Stimulated activated naive CD4-positive, alpha-beta T cell treated with Interleukin-2 at 50 U/mL for 16 hours (primary cell): ENCODE results near the gene PALLD.

Source experiments
- DNase-seq: peaks from one replicate; lab custom pipeline; 2025; lab: John Stamatoyannopoulos, UW

PALLD gene

DNA sequence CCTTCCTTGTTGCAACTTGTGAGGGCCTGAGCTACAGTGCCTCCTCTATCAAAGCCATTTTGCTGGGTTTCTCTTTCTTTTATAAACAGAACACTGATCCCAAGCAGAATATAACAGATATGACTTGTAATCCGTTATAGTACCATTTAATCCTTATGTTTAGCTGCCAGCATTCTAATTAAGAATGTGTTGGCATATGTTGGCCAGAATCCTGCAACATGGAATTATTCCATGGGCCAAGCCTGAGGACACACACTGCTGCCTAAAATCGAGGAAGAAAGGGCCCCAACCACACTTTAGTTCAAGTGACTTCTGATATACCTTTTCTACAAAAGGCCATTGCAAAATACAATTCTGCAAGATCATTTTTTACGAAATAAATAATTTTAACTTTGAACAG, 28.0 kb downstream of the PALLD start:
- DNase-seq: no peak

DNA sequence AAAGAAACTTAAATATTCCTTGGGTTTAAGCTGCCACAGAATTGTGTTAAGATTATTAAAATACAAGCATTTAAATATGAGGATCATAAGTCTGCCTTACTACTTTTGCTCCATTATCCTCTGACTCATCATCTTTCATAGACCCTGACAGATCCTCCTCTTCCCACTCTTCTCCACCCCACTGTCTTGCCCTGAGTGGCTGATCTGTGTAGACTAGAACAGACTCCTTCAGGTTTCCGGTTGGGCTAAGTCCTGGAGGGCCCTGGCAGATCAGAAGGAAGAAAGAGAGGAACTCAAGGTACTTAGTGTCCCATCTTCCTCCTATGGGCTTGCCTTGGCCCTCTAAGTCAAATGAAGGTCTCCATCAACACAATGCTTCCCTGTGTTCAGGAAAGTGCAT, 30.7 kb downstream of the PALLD start:
- no peak for DNase-seq

DNA sequence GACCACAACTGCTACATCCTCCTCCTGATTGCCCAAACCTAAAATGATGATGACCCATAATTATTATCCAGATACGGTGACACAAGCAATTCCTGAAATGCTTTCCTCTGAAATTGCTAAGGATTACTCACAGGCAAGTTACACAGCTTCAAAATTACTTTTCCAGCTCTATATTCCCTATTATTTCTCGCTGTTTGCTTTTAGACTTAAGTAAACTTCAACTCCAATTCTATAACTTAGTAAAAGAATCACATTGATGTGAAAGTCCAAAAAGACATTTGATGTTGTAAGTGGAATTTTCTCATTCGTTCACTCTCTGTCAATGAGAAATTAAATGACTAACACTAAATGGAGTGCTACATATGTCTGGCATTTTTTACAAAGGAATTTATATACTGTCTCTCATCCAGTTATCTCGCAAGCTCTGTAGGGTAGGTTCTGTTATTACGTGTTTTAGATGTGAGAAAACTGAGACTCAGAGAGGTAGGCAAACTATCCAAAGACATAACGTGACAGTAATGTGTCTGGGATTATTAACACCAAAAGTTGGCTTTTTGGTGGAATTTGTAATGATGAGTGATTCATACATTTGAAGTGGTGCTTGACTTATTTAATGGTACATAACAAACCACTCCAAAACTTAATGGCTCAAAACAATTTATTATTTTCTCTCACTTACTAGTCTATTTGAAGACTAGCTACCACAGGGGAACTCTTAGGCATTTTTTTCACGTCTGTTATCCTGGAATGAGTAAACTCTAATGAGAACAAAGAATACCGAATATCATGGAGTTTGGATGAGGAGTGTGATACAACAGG, 31.5 kb downstream of the PALLD start:
- DNase-seq: no peak

DNA sequence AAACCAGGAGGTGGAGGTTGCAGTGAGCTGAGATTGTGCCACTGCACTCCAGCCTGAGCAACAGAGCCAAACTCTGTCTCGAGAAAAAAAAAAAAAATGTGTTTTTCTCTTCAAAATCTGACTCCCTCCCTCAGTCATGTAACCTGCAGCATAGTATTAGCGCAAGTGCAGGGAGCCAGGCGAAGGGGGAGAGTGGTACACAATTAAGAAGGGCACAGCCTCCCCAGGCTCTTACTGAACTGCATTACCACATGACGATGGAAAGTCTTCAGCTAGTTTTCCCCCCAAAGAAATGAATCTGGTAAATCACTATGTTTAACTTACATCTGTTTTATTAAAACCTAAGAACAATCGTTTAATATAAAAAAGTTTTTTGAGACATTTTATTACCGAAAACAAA, 32.4 kb downstream of the PALLD start:
- no peak for DNase-seq

DNA sequence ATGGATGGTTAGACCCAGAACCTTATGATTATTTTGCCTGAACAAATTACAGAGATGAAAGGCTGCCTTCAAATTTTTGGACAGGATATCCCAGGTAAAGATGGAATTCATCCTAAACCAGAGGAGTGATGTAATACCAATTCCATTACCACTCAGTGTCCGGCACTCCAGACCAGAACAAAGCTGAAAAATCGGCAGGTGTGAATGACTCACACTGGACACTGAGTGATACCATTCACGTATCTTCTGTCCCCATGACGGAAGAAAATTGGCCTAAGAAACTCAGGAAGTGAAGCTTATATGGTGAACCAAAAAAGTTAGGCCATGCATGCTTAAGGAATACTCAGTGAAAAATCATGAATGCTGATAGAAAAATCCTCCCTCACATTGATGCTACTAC, 34.5 kb downstream of the PALLD start:
- DNase-seq: no peak

DNA sequence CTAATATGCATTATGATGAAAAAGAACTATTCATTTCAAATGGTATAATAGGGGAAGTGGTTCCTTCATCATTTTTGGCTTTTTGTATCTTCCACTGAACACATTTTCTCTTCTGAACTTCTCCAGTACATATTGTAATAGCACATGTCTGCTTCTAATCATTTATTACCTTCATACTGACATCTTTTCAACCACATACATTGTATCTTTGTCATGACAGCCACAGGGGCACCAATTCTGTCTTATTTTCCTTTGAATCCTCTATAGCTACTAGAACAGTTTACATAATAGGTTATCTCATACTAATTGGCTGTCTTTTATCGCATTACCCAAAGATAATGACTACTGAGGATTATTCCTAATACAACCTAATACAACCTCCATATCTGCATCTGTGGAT, 37.7 kb downstream of the PALLD start:
- DNase-seq: no peak

- no peak for DNase-seq
These were observed 38.8 kb downstream of the PALLD start for GRCh38 chr4:168535689-168536088.

DNA sequence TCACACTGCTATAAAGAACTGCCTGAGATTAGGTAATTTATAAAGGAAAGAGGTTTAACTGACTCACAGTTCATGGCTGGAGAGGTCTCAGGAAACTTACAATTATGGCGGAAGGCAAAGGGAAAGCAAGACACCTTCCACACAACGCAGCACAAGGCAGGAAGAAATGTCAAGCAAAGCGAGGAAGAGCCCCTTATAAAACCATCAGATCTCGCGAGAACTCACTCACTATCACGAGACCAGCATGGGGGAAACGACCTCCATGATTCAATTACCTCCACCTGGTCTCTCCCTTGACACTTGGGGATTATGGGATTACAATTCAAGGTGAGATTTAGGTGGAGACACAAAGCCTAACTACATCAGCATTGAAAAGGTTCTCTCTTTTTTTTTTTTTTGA, 39.6 kb downstream of the PALLD start:
- no peak for DNase-seq

- DNase-seq: no peak
These were observed 40.2 kb downstream of the PALLD start for GRCh38 chr4:168537086-168537485.

DNA sequence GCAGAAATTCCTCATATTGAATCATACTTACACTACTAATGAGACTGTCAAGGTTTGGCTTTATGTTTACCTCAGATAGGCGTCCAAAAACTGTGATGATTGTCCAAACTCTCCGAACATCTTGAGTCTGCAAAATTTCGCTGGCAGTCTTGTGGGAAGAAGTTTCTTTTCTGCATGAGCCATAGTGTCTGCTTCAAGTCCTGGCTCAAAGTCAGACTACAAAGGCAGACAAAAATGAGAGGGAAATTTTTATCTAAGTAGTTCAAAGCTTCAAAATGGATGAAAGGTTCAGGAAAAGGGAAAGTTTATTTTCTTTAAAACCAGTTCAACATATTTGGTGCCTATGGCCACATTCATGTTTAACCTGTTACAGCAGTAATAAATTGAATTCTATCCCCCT, 40.7 kb downstream of the PALLD start:
- DNase-seq: no peak

DNA sequence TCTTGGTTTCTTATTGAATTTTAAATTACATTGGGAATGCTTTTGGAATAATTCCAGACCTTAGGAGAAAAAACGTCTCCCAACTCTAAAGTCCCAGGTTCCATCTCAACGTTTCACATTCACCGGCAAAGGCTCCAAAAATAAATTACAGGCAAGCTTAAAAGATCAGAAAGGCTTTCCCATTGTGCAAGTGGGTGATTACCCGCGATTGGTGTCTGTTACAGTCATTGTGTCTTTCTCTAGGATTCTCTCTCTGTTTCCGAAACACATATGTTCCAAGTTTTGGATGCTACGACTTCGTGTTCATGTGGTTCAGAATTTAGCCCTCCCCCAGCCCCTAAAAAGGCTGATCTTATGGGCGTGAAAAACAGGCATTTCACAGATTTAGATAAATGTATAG, 41.8 kb downstream of the PALLD start:
- no peak for DNase-seq

GRCh38 chr4:168540086-168540485, 43.2 kb downstream of the PALLD start:
- DNase-seq: no peak

- DNase-seq: no peak
These were observed 43.8 kb downstream of the PALLD start for GRCh38 chr4:168540503-168541265.

GRCh38 chr4:168541266-168541953, 44.6 kb downstream of the PALLD start:
- no peak for DNase-seq

- DNase-seq: no peak
These were observed 52.3 kb downstream of the PALLD start for GRCh38 chr4:168549143-168549542.

- no peak for DNase-seq
These were observed 53.4 kb downstream of the PALLD start for GRCh38 chr4:168550064-168550766.

DNA sequence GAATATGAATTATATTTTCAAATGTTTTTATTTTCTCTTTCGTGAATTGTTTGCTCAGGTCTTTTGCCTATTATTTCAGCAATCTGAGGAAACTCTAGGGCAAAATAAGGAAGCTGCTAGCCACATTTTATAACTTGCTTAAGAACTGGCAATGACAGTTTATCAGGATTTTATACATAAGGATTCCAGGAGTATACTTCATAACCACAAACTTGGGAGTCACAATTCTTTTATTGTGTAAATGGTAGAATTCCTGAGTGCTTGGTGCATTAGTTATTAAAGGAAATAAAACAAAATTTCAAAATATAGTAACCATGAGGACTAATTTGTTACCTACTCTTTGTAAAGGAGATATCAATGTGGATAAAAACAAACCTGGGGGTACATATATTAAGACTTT, 54.4 kb downstream of the PALLD start:
- no peak for DNase-seq

DNA sequence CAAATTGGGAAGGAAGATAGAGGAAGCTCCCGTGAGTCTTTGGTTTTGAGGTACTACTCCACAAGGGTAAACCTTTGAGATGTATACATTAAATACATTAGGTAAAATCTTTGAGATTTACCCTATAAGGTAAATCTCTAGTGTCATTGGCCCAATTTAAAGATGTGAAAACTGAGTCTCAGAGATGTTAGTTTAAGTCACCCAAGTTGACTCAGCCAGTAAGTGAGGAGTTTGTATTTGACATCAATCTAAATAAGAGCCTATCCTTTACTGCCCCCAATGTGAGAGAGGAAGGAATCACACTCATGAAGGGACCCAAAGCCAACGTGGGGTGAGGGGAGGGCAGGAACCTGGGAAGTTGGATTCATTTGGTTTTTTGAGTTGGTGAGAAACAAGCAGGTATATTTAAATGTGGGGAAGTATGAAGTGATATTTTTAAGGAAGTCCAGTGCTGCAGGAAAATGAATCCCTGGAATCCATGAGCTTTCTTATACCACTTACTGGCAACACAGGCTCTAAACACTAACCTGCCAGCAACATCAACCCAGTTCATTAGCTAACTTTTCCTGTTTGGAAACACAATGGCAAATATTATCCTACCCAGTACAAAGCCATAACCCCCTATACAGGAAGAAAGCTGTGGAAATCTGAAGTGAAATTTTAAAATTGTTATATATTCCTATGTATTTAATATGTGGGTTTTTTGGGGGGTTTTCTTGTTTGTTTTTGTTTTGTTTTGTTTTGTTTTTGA, 55.3 kb downstream of the PALLD start:
- no peak for DNase-seq

DNA sequence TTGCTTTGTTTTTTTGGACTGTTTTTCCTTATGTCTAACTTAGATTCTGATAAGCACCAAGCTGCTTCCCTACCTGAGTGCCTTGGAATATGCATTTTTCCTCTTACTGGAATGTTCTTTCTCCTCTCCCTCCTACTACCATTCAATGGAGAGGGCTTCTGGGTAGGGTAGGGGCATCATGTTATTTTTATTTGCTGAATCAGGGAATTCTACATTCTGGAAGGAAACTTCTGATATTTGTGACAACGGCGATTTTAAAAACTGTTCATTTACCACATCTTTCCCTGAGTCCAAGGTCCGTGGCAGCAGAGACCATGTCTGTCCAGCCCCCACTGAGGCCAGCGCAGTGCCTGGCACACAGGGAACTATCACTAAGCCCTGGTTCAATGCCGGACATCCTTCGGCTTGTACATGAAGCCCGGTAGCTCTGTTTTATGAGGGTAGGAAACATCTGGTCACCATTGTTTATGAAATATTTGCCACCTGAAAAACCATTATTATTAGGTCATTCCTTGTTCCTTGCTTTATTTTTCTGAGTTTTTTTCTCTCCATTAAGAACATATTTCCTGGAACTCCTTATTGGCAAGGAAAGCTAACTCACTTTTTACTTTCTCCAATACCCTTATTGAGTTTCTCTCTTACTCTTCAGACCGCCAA, 57.0 kb downstream of the PALLD start:
- no peak for DNase-seq

DNA sequence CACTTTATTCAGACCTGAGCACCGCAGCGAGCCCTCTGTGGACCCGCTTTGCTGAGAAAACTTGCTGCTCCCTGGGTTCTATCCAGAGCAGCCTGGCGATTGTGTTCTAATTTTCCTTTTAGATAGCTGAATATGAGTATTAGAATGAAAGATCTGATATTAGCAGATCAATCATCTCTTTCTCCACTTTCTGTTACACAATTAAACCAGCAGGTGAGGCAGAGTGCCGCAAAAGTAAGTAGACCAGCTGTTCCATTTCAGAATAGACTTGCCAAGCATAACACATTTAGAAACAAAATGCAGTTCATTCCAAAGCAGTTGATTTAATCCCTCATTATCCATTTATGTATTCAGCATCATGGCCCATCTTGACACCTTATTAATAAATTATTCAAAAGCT, 58.6 kb downstream of the PALLD start:
- DNase-seq: no peak

DNA sequence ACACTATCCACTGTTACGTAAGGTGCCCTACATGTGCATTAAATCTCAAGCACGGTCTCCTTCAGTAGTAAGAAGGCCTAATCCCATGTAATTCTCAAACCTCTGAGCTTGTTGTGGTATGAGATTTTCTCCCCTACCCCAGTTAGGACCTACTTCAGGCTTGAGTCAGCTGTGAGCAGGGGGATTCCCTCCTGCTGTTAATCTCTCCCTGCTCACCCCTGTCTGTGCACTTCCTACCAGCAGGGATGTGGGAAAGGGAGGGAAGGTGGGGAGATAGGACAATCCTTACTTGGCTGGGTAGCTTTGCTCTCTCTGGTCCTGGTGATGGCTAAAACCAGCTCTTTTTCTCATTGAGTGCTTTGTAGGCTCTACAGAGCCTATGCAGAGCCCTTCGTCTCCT, 60.8 kb downstream of the PALLD start:
- no peak for DNase-seq
